Left lung (tissue), 10 donors: ENCODE measurements around the gene GNG2. TPM values are rescaled to one million over a fixed set of nuclear protein-coding genes. Genes with fewer than 3 reads are reported as not detected.

ENCODE experiments used
- ATAC-seq: fragments of 200-7000 bp; cut with Tn5 transposase; one replicate; pipeline ENCODE4 v1.9.1; 2020; ENCODE audit warnings: moderate library complexity
- DNase-seq, 4 donors: peaks; one replicate each; pipeline ENCODE4 v3.0.0-alpha.2; 2013 to 2020
- H3K27ac ChIP-seq, 2 donors: fragments of 200-600 bp; sonication (generic) in 1 of 2; one replicate each; pipeline versions ENCODE4 v1.5.0 to v1.8.0; 2020 to 2021
- H3K27me3 ChIP-seq, 2 donors: fragments of 200-600 bp; sonication (generic) in 1 of 2; one replicate each; pipeline versions ENCODE4 v1.5.0 to v1.8.0; 2020 to 2021
- H3K36me3 ChIP-seq, 2 donors: fragments of 200-600 bp; sonication (generic) in 1 of 2; one replicate each; pipeline versions ENCODE4 v1.5.0 to v1.8.0; 2020 to 2021
- H3K4me1 ChIP-seq, 2 donors: fragments of 200-600 bp; one replicate each; pipeline ENCODE4 v1.8.0; 2021
- H3K4me3 ChIP-seq, 2 donors: fragments of 200-600 bp; sonication (generic) in 1 of 2; one replicate each; pipeline versions ENCODE4 v1.5.0 to v1.8.0; 2020 to 2021; ENCODE audit warnings: mild to moderate bottlenecking in 1 of 2
- H3K9me3 ChIP-seq, 2 donors: fragments of 200-600 bp; sonication (generic) in 1 of 2; one replicate each; pipeline versions ENCODE4 v1.5.0 to v1.8.0; 2020 to 2021
- CTCF ChIP-seq, 2 donors: fragments of 200-600 bp; sonication (generic) in 1 of 2; IDR thresholded peaks; one replicate each; pipeline versions ENCODE4 v1.5.0 to v1.8.0; 2021; ENCODE audit warnings: antibody characterized with exemption in 2 of 2
- intact Hi-C, 2 donors: fragments of 100-400 bp; cut with DNase I; formaldehyde crosslinking; loops; one replicate each; pipeline versions ENCODE4 v1.11.2 to v1.14.2; 2022
- polyA plus RNA-seq, 6 donors: library from polyadenylated mRNA; unstranded; fragments of 120-200 nt; gene quantifications; one replicate each; pipeline ENCODE4 v1.2.1, GENCODE V29; 2013; ENCODE audit not compliant: insufficient read length in 6 of 6
- total RNA-seq, 2 donors: library from RNA; stranded (reverse); fragmentation: NEBNext Ultra II Directional; extraction: Animal tissue kit (Norgen Biotek cat#: 25700); gene quantifications; one replicate each; pipeline ENCODE4 v1.2.1, GENCODE V29; 2021
- donor health status: DM: no; HTN: yes; CAD: no.
- donor health status: DM: no; HTN: no; CAD: no.

Gene GNG2
- total and polyA plus RNA-seq, 8 donors, result 24.3 to 101 (median 84.7) TPM

DNA sequence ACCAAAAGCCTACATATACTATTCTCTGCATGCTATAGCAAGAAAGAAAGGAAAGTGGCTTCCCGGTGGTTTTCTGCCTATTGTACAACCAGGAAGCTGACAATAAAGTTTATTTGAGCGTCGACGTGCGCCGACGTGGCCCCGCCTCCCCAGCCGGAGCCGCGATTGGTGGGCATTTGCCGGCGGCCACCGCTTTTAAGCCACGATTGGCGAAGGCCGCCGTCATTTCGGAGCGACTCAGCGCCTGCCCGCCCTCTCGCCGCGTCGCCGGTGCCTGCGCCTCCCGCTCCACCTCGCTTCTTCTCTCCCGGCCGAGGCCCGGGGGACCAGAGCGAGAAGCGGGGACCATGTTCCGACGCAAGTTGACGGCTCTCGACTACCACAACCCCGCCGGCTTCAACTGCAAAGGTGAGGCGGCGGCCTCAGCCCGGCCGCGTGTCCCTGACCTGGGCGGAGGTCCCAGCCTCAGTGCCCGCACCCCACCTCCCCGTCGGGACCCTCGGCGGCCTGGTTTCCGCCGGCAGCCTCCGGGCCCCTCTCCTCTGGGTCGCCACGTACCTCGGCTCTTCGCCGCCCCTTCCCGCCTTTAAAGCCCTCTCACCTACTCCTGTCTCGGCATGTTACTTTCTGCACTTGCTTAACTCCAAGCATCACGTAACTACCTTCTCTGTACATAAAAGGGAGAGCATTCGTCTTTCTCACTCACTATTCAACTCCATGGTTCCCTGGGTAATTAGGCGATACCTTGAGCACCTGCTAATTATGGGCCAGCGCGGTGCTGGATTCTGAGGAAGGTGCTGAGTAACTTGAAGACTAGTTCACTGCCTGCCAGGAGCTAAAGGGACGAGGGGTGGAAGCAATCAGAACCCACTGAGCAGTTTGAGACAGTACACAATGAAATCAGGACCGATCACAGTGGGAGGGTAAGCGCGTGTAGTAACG is 129.2 kb downstream of the GNG2 start, which contains the start of gene RTRAF:
Gene RTRAF (plus strand): TSS at position 254 of the 942 bp plus-strand sequence. CDS start 94 bp downstream, at position 348.
- Histone ChIP-seq H3K4me3 (peak within 1 kb of the TSS; percentile 76 to 80), H3K27ac (peak within 1 kb of the TSS; percentile 75 to 89), H3K27me3 (no peaks in the 10 kb centered on the region), H3K4me1 (peaks cover 6 to 40% of the 10 kb centered on the region in 2 donors), H3K9me3 (no peaks in the 10 kb centered on the region), H3K36me3 (peaks cover 0 to 32% of the 10 kb centered on the region in 2 donors)
- ATAC-seq, result peak; percentile 100
- intact Hi-C loops, result loop anchor here in 1 of 2 donors (10.0 kb wide), 2 partner anchors 205 to 725 kb away; no protein-coding TSS in a partner anchor
- DNase-seq, result peak; percentile 88 to 99 (median 96)
- TF ChIP-seq CTCF (IDR thresholded peaks at IDR 0.05), result no peak

GRCh38 chr14:51990488-51990887 is 130.1 kb downstream of the GNG2 start:
- no peak for TF ChIP-seq CTCF (IDR thresholded peaks at IDR 0.05)
- Histone ChIP-seq H3K36me3 (peaks cover 0 to 41% of the 10 kb centered on the region in 2 donors), H3K4me3 (peak overlapping the region in 1 of 2 donors; percentile 76), H3K4me1 (peaks cover 6 to 40% of the 10 kb centered on the region in 2 donors), H3K9me3 (no peaks in the 10 kb centered on the region), H3K27ac (no peak overlapping the region), H3K27me3 (no peaks in the 10 kb centered on the region)
- DNase-seq (no peak), ATAC-seq (no peak)
- intact Hi-C loops, result no loop called here

GRCh38 chr14:51993285-51993920 is 133.0 kb downstream of the GNG2 start:
- H3K9me3 ChIP-seq, result no peaks in the 10 kb centered on the region
- no peak overlapping the region for H3K27ac ChIP-seq
- no peak for DNase-seq
- H3K4me1 ChIP-seq, result peaks cover 6 to 44% of the 10 kb centered on the region in 2 donors
- intact Hi-C loops, result no loop called here
- H3K4me3 ChIP-seq, result no peak overlapping the region
- no peak for TF ChIP-seq CTCF (IDR thresholded peaks at IDR 0.05)
- H3K27me3 ChIP-seq, result no peaks in the 10 kb centered on the region
- H3K36me3 ChIP-seq, result peaks cover 0 to 45% of the 10 kb centered on the region in 2 donors
- ATAC-seq, result no peak

GRCh38 chr14:51996148-51996746 is 135.8 kb downstream of the GNG2 start:
- peak; percentile 29 for ATAC-seq
- peak in 2 of 4 donors; percentile 35 to 57 for DNase-seq
- H3K36me3 ChIP-seq, result peaks cover 0 to 65% of the 10 kb centered on the region in 2 donors
- H3K4me3 ChIP-seq, result no peak overlapping the region
- H3K4me1 ChIP-seq, result peaks cover 0 to 25% of the 10 kb centered on the region in 2 donors
- H3K27ac ChIP-seq, result no peak overlapping the region
- H3K9me3 ChIP-seq, result no peaks in the 10 kb centered on the region
- peak; percentile 39 to 67 for TF ChIP-seq CTCF (IDR thresholded peaks at IDR 0.05)
- H3K27me3 ChIP-seq, result no peaks in the 10 kb centered on the region
- intact Hi-C loops, result no loop called here
